SH-SY5Y (cell line): Measurements from ENCODE around the gene RNF182.

Experiments
- GATA2 ChIP-seq: IDR thresholded peaks from 2 replicates; pipeline ENCODE4 v1.6.1; 2011; ENCODE audit warnings: mild to moderate bottlenecking, low read depth, low read length
- GATA3 ChIP-seq: IDR thresholded peaks from 2 replicates; pipeline ENCODE4 v1.6.1; 2011; ENCODE audit warnings: low read depth, mild to moderate bottlenecking, low read length, moderate library complexity

GRCh38 chr6:13929196-13929595, 4.4 kb downstream of the RNF182 start:
- TF ChIP-seq GATA3 (no peak), GATA2 (no peak)
